Endothelial cell of umbilical vein (primary cell): ENCODE data around the gene MAP3K4. TPM values are rescaled to one million over a fixed set of nuclear protein-coding genes. Genes with fewer than 3 reads are reported as not detected.

ENCODE experiments used
- BruUV-seq: library from RNA; stranded (reverse); fragments of 400-500 nt; replicated peaks from 2 replicates; lab custom pipeline; 2021; lab: Mats Ljungman, UMichigan
- CTCF ChIA-PET: fragments of 300-600, 350-600 bp; sonication (Branson Sonifier 250); formaldehyde crosslinking; loops from one replicate; lab custom pipeline; 2021; ENCODE audit warnings: antibody characterized with exemption, inconsistent platforms; lab: Charles Lee
- POLR2A ChIA-PET: fragments of 300-600, 350-600 bp; sonication (Branson Sonifier 250); formaldehyde crosslinking; loops from one replicate; lab custom pipeline; 2021; ENCODE audit warnings: antibody characterized with exemption, inconsistent platforms; lab: Charles Lee
- DNase-seq: peaks from one replicate; pipeline ENCODE4 v3.0.0-alpha.2; 2011; ENCODE audit warnings: low read depth, low spot score
- FAIRE-seq: peaks from 2 replicates; lab custom pipeline; 2011; peaks lifted over from hg19 to GRCh38; lab: Jason Lieb, UNC
- H2AFZ ChIP-seq: 2 replicates; pipeline ENCODE4 v1.6.0; 2012; ENCODE audit warnings: low read depth, low read length, control low read depth, inconsistent platforms
- H3K27ac ChIP-seq: 2 replicates; pipeline ENCODE4 v1.5.1; 2011; ENCODE audit warnings: low read depth, mild to moderate bottlenecking, control low read depth, low read length, moderate library complexity; ENCODE audit not compliant: insufficient read depth
- H3K27me3 ChIP-seq, 2 experiments: 2 replicates each; pipeline versions ENCODE4 v1.6.0 to v1.6.1; 2011; ENCODE audit warnings: low read length in 2 of 2, mixed read lengths in 1 of 2; ENCODE audit not compliant: control insufficient read depth in 2 of 2, insufficient read depth in 2 of 2
- H3K36me3 ChIP-seq, 2 experiments: 2 replicates in 1 of 2; 3 replicates in 1 of 2; pipeline ENCODE4 v1.5.1; 2011; ENCODE audit warnings: low read length in 2 of 2, mild to moderate bottlenecking in 1 of 2, moderate library complexity in 1 of 2; ENCODE audit not compliant: control insufficient read depth in 2 of 2, insufficient read depth in 2 of 2; ENCODE audit errors: extremely low read depth in 1 of 2
- H3K4me1 ChIP-seq: 3 replicates; pipeline ENCODE4 v1.5.1; 2011; ENCODE audit warnings: mild to moderate bottlenecking, low read length; ENCODE audit not compliant: control insufficient read depth, insufficient read depth; ENCODE audit errors: extremely low read depth
- H3K4me2 ChIP-seq: 2 replicates; pipeline ENCODE4 v1.6.1; 2011; ENCODE audit warnings: low read length, control low read depth, mixed read lengths; ENCODE audit not compliant: insufficient read depth
- H3K4me3 ChIP-seq, 3 experiments: fragments of 200-600 bp in 1 of 3; sonication (generic), shearing (Covaris generic) in 1 of 3; replicated peaks in 1 of 3; 2 replicates each; pipeline ENCODE4 v1.5.1; 2011 to 2016; ENCODE audit warnings: control low read depth in 3 of 3, low read length in 3 of 3, mild to moderate bottlenecking in 2 of 3, inconsistent platforms in 1 of 3, low read depth in 1 of 3, moderate library complexity in 1 of 3; ENCODE audit not compliant: insufficient read depth in 1 of 3
- H3K79me2 ChIP-seq: 2 replicates; pipeline ENCODE4 v1.6.0; 2012; ENCODE audit warnings: low read length, inconsistent platforms; ENCODE audit not compliant: control insufficient read depth, insufficient read depth
- H3K9ac ChIP-seq: replicated peaks from 2 replicates; pipeline ENCODE3; 2011; ENCODE audit warnings: low read length, control low read depth; ENCODE audit not compliant: insufficient read depth; ENCODE audit errors: extremely low read depth
- H3K9me1 ChIP-seq: replicated peaks from 3 replicates; pipeline ENCODE4 v1.6.0; 2011; ENCODE audit warnings: mild to moderate bottlenecking, low read length; ENCODE audit not compliant: control insufficient read depth, insufficient read depth; ENCODE audit errors: extremely low read depth
- H3K9me3 ChIP-seq: replicated peaks from 2 replicates; pipeline ENCODE4 v1.5.1; 2012; ENCODE audit warnings: low read length, inconsistent platforms; ENCODE audit not compliant: control insufficient read depth, insufficient read depth
- H4K20me1 ChIP-seq: replicated peaks from 2 replicates; pipeline ENCODE3; 2011; ENCODE audit warnings: mild to moderate bottlenecking, low read length; ENCODE audit not compliant: control insufficient read depth, insufficient read depth; ENCODE audit errors: extremely low read depth
- EZH2 ChIP-seq: IDR thresholded peaks from 2 replicates; pipeline ENCODE4 v1.6.1; 2012; ENCODE audit warnings: borderline replicate concordance, low read depth, mild to moderate bottlenecking, moderate library complexity, low read length, inconsistent platforms; ENCODE audit not compliant: severe bottlenecking
- FOS ChIP-seq: IDR thresholded peaks from 2 replicates; pipeline ENCODE4 v1.6.1; 2011; ENCODE audit warnings: mild to moderate bottlenecking, low read length, moderate library complexity, borderline replicate concordance; ENCODE audit not compliant: insufficient read depth
- GATA2 ChIP-seq: IDR thresholded peaks from 2 replicates; pipeline ENCODE4 v1.7.0; 2011; ENCODE audit warnings: low read depth, mild to moderate bottlenecking, moderate library complexity, mixed read lengths, low read length; ENCODE audit not compliant: insufficient read length, insufficient read depth
- JUN ChIP-seq: IDR thresholded peaks from 2 replicates; pipeline ENCODE4 v1.6.1; 2011; ENCODE audit warnings: borderline replicate concordance, low read depth; ENCODE audit not compliant: insufficient read length, insufficient read depth
- MAX ChIP-seq: IDR thresholded peaks from 2 replicates; pipeline ENCODE4 v1.6.1; 2011; ENCODE audit not compliant: insufficient read depth, insufficient read length
- MYC ChIP-seq: IDR thresholded peaks from one replicate; pipeline ENCODE4 v1.6.1; 2011; ENCODE audit warnings: mild to moderate bottlenecking, low read depth, low read length
- POLR2A ChIP-seq: IDR thresholded peaks from 2 replicates; pipeline ENCODE4 v1.6.1; 2012; ENCODE audit warnings: low read depth, mild to moderate bottlenecking, control low read depth, low read length
- POLR2AphosphoS5 ChIP-seq: IDR thresholded peaks from 2 replicates; pipeline ENCODE4 v1.6.1; 2012; ENCODE audit warnings: low read depth, mild to moderate bottlenecking, control low read depth, low read length, moderate library complexity; ENCODE audit not compliant: insufficient read depth
- dilution Hi-C: fragments of 300-500 bp; cut with MboI; formaldehyde crosslinking; loops from one replicate; pipeline ENCODE4 v1.15.0; 2019; ENCODE audit warnings: low sequenced_read_pairs; ENCODE audit not compliant: extremely low pct_ligation_motif_present
- intact Hi-C: fragments of 100-400 bp; cut with micrococcal nuclease; formaldehyde crosslinking; loops from one replicate; pipeline ENCODE4 v1.10.0; 2022
- polyA plus RNA-seq, 4 experiments: library from polyadenylated mRNA; depleted of rRNA in 3 of 4; stranded (reverse) in 3 of 4; unstranded in 1 of 4; fragments of >200 nt; gene quantifications; 2 replicates each; pipeline versions ENCODE4 v1.2.1 to v1.2.3, GENCODE V29; 2011 to 2012; ENCODE audit warnings: missing spikeins in 1 of 4
- total RNA-seq: library from RNA; stranded (reverse); gene quantifications from 2 replicates; pipeline ENCODE4 v1.2.3, GENCODE V29; 2021
- TF ChIP-seq, protein P1 (sequence below), 2 donors: IDR thresholded peaks; 1 replicate in 1 of 2; 2 replicates in 1 of 2; pipeline ENCODE4 v1.5.1; 2011; ENCODE audit warnings: low read length in 2 of 2, mild to moderate bottlenecking in 2 of 2, moderate library complexity in 2 of 2, control low read depth in 1 of 2, inconsistent platforms in 1 of 2, low read depth in 1 of 2; ENCODE audit not compliant: insufficient read depth in 1 of 2; ENCODE audit errors: extremely low read depth in 1 of 2

Gene MAP3K4
- total and polyA plus RNA-seq, 2 donors (not counting 3 experiments of a cell fraction or from before 2014, with no cell fraction given) = 10.8 to 42.3 TPM

GRCh38 chr6:161138543-161139303 lies 147.2 kb downstream of the MAP3K4 start:
- no peak for FAIRE-seq
- Histone ChIP-seq H3K4me1 (no peaks in the 10 kb centered on the region), H3K9me3 (no peaks in the 10 kb centered on the region), H3K27ac (no peak overlapping the region), H3K27me3 (no peaks in the 10 kb centered on the region), H3K36me3 (peaks cover 0 to 4% of the 10 kb centered on the region in 2 experiments), H3K79me2 (no peaks in the 10 kb centered on the region), H4K20me1 (no peaks in the 10 kb centered on the region), H2AFZ (no peak overlapping the region), H3K9me1 (no peaks in the 10 kb centered on the region), H3K9ac (no peak overlapping the region), H3K4me2 (no peak overlapping the region), H3K4me3 (no peak overlapping the region)
- intact Hi-C loops (no loop called here), dilution Hi-C loops (no loop called here)
- POLR2A ChIA-PET = no interaction called here
- DNase-seq = no peak
- TF ChIP-seq JUN (no peak), POLR2AphosphoS5 (no peak), MYC (no peak), GATA2 (no peak), MAX (no peak), POLR2A (no peak), EZH2 (no peak), FOS (no peak)
- TF ChIP-seq, protein P1, sequence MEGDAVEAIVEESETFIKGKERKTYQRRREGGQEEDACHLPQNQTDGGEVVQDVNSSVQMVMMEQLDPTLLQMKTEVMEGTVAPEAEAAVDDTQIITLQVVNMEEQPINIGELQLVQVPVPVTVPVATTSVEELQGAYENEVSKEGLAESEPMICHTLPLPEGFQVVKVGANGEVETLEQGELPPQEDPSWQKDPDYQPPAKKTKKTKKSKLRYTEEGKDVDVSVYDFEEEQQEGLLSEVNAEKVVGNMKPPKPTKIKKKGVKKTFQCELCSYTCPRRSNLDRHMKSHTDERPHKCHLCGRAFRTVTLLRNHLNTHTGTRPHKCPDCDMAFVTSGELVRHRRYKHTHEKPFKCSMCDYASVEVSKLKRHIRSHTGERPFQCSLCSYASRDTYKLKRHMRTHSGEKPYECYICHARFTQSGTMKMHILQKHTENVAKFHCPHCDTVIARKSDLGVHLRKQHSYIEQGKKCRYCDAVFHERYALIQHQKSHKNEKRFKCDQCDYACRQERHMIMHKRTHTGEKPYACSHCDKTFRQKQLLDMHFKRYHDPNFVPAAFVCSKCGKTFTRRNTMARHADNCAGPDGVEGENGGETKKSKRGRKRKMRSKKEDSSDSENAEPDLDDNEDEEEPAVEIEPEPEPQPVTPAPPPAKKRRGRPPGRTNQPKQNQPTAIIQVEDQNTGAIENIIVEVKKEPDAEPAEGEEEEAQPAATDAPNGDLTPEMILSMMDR (IDR thresholded peaks at IDR 0.05; ENCODE audit: extremely low read depth in 1 of 2, insufficient read depth in 1 of 2, low read depth in 1 of 2, low read length in 2 of 2) = no peak
- no TSS peak for BruUV-seq
- CTCF ChIA-PET = interaction anchor here (0.8 to 1.2 kb wide), 3 partner anchors 232 to 235 kb away, joined by 3 to 4 read pairs (median 3); no protein-coding TSS in a partner anchor
